Keratinocyte (primary cell): ENCODE results near the gene KAZALD1.

Experiments
- EZH2 ChIP-seq: IDR thresholded peaks from one replicate; pipeline ENCODE4 v1.6.1; 2012; ENCODE audit warnings: inconsistent platforms, mild to moderate bottlenecking, low read length, moderate library complexity
- TF ChIP-seq, protein P1 (sequence below), 3 experiments: IDR thresholded peaks in 1 of 3; conservative IDR thresholded peaks in 1 of 3; optimal IDR thresholded peaks in 1 of 3; 2 replicates in 2 of 3; 3 replicates in 1 of 3; pipeline versions ENCODE3 to v1.5.1; 2011; ENCODE audit warnings: low read length in 3 of 3, mild to moderate bottlenecking in 3 of 3, moderate library complexity in 2 of 3, control low read depth in 1 of 3, inconsistent platforms in 1 of 3; ENCODE audit not compliant: insufficient read depth in 2 of 3; ENCODE audit errors: extremely low read depth in 1 of 3

DNA sequence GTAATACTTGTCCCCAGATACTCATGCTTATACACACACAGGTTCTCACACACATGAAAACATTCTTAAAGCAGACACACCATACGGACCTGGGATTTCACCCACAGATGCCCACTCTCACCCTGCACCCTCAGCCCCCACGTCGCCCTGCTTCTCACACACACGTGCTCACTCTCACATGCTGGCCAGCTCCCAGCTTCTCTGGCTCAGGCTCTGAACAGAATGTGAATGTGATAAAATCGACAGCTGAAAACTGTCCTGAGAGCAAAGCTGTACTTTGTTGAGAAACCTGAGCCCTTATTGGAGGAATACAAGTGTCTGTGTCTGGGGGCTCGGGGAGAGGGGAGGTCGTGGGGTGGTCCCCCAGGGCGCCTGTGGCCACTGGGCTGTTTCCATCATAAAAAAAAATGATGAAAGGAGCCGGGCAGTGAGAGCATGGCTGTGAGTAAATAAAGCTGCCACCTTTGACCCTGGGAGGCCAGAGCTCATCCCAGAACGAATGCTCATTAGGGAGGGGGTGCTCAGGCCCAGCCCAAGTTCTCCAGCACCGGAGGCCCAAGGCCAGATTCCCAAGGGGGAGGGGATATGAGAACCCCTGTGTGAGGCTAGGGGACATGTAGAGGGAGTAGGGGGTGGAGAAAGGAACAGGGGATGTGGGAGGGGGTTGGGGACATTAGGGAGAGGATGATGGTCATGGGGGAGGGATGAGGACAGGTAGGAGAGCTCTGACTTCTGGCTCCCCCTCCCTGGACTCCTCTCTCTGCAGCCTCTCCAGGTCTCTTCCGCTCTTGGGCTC lies 51.2 kb downstream of the KAZALD1 start:
- TF ChIP-seq, protein P1, sequence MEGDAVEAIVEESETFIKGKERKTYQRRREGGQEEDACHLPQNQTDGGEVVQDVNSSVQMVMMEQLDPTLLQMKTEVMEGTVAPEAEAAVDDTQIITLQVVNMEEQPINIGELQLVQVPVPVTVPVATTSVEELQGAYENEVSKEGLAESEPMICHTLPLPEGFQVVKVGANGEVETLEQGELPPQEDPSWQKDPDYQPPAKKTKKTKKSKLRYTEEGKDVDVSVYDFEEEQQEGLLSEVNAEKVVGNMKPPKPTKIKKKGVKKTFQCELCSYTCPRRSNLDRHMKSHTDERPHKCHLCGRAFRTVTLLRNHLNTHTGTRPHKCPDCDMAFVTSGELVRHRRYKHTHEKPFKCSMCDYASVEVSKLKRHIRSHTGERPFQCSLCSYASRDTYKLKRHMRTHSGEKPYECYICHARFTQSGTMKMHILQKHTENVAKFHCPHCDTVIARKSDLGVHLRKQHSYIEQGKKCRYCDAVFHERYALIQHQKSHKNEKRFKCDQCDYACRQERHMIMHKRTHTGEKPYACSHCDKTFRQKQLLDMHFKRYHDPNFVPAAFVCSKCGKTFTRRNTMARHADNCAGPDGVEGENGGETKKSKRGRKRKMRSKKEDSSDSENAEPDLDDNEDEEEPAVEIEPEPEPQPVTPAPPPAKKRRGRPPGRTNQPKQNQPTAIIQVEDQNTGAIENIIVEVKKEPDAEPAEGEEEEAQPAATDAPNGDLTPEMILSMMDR (optimal IDR thresholded peaks at IDR 0.05 in 1 of 3, IDR thresholded peaks at IDR 0.05 in 1 of 3, conservative IDR thresholded peaks at IDR 0.05 in 1 of 3; ENCODE audit: extremely low read depth in 1 of 3, insufficient read depth in 2 of 3, low read length in 3 of 3): no peak
- TF ChIP-seq EZH2: no peak
